HG02885 (cell line): ENCODE data around the gene ST3GAL3.

Source experiments
- ATAC-seq: cut with Tn5 transposase; IDR thresholded peaks from one replicate; pipeline ENCODE4 v1.9.1; 2021; ENCODE audit warnings: mild to moderate bottlenecking; ENCODE audit not compliant: unreplicated experiment, poor library complexity

Gene ST3GAL3

DNA sequence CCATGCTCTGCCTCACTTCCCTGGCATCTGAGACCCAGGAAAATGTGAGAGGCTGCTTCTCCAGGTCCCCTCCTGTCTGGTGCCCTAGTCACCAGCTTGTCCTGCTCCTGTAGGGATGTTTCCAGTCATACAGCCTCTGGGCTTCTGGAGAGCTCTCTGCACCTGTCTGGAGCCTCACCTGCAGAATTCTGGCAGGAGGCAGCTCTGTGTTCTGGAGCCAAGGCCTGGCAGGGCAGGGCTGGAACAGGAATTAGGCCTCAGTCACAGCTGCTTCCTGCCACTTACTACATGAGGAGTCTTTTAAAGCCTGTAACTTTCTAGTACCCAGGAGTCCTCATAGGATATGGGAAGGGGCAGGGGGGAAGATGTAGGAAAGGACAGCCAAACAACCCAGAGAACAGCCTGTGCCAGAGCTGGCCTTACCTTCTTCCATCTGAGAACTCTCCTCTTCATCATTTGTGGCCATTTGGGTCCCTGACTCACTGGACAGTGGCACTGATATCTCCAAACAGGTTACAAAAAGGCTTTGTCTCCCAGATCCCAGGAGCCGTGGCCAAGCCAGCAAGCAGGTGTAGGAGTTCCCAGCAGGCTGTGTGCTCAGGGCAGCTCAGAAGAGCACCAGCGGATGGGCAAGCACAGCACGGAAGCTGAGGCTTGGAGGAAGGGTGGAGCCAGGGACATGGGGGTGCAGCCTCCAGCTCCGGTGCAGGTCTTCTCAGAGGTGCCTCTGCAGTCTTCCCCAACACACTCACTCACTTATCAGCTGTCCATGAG, 194.9 kb downstream of the ST3GAL3 start:
- no peak for ATAC-seq

GRCh38 chr1:43904660-43905551, 197.6 kb downstream of the ST3GAL3 start:
- ATAC-seq = no peak

DNA sequence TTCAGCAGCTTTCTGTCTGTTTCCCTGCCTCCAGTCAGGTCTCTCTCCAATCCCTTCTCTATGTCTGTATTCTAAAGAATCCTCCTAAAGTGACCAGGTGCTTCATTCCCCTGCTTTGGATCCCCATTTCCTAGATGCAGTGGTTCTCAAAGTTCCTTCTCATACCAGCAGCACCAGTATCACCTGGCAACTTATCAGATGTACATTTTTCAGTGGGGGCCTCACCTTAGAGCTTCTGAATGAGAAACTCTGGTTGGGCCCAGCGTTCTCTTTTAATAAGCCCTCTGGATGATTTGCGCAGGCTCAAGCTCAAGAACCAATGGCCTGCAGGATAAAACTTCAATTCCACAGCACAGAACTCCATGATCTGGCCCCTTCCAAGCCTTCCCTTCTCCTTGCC, 200.9 kb downstream of the ST3GAL3 start:
- no peak for ATAC-seq

- ATAC-seq = no peak
Observed at GRCh38 chr1:43908858-43909257, 201.5 kb downstream of the ST3GAL3 start.

DNA sequence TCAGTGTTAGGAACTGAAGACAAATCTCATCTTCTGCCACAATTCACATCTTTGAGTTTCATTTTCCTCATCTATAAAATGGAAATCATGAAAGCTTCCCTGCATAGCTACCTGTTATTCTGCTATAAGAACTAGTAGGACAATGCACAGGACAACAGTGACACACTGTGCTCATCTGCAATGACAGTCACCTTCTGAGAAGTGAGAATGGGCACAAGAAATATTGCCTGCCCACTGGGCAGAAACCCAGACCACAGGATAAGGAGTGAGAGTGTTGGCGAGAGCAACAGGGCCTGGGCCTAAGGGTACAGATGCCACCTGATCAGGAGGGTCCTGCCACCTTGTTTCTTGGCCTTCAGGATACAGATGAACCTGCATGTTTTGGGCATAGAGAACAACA, 203.0 kb downstream of the ST3GAL3 start:
- ATAC-seq = no peak

GRCh38 chr1:43912607-43913006, 205.3 kb downstream of the ST3GAL3 start:
- ATAC-seq = no peak

DNA sequence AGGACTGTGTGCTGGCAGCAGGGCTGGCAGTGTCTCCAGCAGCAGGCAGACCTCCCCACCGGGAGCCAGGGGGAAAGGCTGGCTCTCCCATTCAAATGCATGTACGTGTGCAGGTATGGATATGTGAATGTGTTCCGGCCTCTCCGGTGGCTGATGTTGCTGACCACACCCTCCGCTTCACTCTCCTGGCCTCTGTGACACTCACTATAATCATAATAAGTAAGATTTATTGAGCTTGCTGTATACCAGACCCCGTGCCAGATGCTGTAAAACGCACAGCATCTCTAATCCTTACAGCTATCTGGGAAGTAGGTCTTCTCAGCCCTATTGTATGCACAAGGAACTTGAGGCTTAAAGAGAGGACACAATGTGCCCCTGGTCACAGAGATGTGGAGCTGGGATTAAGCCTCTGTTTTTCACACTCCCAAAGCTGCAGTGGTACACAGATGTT, 205.7 kb downstream of the ST3GAL3 start:
- ATAC-seq = no peak

DNA sequence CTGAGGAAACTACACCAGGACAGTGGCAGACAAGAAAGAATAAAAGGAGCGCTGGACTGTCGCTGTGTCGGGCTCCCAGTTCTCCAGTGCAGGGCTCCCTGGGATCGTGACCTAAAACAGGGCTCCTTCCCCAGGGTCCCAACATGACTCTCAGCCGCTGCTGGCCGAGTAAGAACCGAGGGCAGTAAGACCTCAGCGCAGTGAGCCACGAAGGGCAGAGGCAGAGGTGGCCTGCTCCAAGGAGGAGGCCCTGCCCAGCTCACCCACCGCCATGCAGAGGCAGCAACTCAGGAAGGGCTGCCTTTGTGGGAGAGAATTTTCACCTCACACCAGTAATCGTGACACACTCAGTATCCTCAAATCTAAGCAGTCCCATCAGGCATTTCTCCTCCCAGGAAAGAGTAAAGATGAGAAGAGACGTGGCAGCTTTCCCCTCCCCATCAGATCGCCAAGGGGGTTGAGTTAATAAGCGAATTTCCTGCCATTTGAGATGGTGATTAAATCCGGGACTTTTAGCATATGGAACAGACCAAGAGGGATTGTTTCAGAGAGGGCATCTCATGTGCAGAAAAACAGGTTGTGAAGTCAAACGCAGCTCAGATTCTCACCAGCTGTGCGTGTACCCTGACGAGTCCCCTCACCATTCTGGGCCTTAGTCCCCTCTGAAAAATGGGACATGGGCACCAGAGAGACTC, 206.5 kb downstream of the ST3GAL3 start:
- no peak for ATAC-seq

GRCh38 chr1:43914576-43915525, 207.5 kb downstream of the ST3GAL3 start:
- no peak for ATAC-seq

GRCh38 chr1:43919906-43920305, 212.6 kb downstream of the ST3GAL3 start:
- ATAC-seq = no peak

- ATAC-seq = no peak
Observed at GRCh38 chr1:43921022-43921421, 213.7 kb downstream of the ST3GAL3 start.

- ATAC-seq = no peak
Observed at GRCh38 chr1:43924516-43924915, 217.2 kb downstream of the ST3GAL3 start.

- ATAC-seq = no peak
Observed at GRCh38 chr1:43925846-43926245, 218.5 kb downstream of the ST3GAL3 start.

GRCh38 chr1:43930168-43930948, 223.0 kb downstream of the ST3GAL3 start:
- no peak for ATAC-seq

DNA sequence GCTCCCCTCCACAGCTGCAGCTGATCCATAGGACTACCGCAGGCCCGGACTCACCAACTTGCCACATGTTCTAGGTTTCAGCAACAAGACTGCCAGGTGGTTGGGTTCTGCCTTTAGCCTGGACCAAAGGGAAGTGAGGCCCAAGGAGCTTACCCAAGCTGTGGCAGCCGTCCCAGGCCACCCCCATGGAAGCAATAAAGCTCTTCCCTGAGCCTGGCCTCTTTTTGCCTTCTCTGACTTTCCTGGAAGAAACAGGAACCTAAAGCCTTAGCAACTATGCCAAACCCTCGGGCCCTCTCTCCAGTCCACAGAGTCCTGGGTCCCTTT, 223.6 kb downstream of the ST3GAL3 start:
- ATAC-seq = no peak

- ATAC-seq = no peak
Observed at GRCh38 chr1:43931711-43932660, 224.7 kb downstream of the ST3GAL3 start.

GRCh38 chr1:43932786-43933385, 225.6 kb downstream of the ST3GAL3 start:
- no peak for ATAC-seq
